ENCODE measurements around the gene DSCAM.

GRCh38 chr21:40797891-40798290, 49.1 kb downstream of the DSCAM start:
- no peak for TF ChIP-seq CTCF (IDR thresholded peaks at IDR 0.05; ENCODE audit: extremely low read depth in 1 of 2, insufficient read depth in 1 of 2, low read depth in 1 of 2, low read length in 2 of 2)
- TF ChIP-seq MAX (IDR thresholded peaks at IDR 0.05; ENCODE audit: insufficient read depth, insufficient read length) = no peak
- no peak for TF ChIP-seq POLR2A (IDR thresholded peaks at IDR 0.05; ENCODE audit: low read depth, low read length)
- TF ChIP-seq POLR2AphosphoS5 (IDR thresholded peaks at IDR 0.05; ENCODE audit: insufficient read depth, low read depth, low read length) = no peak
- no peak for TF ChIP-seq EZH2 (IDR thresholded peaks at IDR 0.05; ENCODE audit: borderline replicate concordance, low read depth, low read length, severe bottlenecking)
- TF ChIP-seq JUN (IDR thresholded peaks at IDR 0.05; ENCODE audit: borderline replicate concordance, insufficient read depth, insufficient read length, low read depth) = no peak
- no peak for TF ChIP-seq GATA2 (IDR thresholded peaks at IDR 0.05; ENCODE audit: insufficient read depth, insufficient read length, low read depth, low read length)
- TF ChIP-seq MYC (IDR thresholded peaks at IDR 0.05; ENCODE audit: low read depth, low read length) = no peak
- TF ChIP-seq FOS (IDR thresholded peaks at IDR 0.05; ENCODE audit: borderline replicate concordance, insufficient read depth, low read length) = no peak
